Nucleus accumbens (tissue), 56 donors: Measurements from ENCODE around the gene RIMS1.

Experiments used
- DNase-seq, 56 donors: peaks; one replicate each; lab custom pipeline; 2025; lab: John Stamatoyannopoulos, UW

RIMS1 gene

DNA sequence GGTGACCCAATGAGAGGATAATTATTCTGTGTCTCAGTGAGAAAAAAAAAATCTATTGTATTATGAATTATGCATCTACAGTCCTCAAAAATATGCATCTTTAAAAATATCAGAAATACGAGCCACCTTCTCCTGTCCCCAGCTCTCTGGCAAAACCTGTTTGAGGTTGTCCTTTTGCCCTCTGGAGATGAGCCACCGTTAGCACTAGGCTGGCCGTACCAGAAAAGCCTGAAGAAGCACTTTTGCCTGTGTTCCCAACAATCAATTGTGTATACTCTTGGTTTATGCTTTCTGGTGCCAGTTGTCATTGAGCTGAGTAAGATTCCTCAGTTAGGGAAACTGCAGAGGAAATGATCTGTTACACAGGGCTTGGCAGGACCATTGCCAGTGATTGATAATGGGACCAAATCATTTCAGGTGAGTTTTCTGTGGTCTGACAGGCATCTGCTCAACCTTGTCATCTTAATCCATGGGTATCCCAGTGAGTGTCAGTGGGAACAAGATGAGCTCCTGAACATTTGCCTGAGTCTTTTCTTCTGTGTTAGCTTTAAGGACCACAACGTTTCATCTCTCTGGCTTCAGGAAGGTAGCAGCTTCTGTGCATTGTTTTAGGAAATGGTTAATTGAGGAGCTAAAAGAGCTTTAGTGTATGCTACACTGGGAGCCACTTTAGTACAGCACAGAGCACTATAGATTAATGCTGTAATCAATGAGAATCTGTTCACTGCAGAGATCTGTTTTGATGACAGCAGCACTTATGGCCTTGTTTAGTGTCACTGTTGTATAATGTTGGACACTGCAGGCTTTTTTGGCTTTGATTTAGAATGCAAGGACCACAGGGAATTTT lies 330.1 kb downstream of the RIMS1 start:
- no peak for DNase-seq

DNA sequence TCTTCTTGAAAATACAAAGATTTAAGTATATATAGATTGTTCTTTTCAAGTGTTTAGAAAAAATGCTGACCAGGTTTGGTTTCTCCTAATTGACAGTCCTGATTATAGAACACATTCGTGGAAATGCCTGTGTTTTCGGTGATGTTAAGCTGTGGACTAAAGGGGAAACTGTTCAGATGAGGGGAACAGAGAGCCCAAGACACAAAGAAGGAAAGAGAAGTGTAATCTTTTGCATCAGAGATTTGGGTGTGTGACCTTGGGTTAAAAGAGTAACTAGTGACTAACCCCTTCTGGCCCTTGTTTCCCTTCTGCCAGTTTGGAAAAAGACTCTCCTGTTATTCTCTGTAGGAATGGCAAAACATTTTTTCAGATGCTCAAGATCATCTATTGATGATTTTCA lies 331.3 kb downstream of the RIMS1 start:
- DNase-seq, result no peak

DNA sequence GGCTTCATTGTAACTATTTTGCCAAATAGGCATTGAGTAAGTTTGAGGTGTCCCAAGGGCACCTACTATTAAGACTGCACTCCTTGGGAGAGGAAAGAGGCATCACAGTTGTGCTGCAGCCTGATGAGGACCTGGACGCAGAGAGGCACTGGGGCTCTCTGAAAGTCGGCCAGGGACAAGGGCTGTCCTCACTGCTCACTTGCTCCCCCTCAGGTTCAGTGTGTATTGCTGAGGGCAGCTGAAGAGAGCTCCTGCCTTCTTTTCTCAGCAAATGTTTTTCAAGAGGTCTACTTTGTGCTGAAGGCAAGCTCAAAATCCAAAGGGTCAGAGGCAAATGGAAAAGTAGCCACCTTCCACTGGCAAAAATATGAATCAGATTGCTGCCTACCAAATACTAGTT lies 331.8 kb downstream of the RIMS1 start:
- peak in 6 of 56 donors; percentile 0 to 21 (median 4) for DNase-seq

DNA sequence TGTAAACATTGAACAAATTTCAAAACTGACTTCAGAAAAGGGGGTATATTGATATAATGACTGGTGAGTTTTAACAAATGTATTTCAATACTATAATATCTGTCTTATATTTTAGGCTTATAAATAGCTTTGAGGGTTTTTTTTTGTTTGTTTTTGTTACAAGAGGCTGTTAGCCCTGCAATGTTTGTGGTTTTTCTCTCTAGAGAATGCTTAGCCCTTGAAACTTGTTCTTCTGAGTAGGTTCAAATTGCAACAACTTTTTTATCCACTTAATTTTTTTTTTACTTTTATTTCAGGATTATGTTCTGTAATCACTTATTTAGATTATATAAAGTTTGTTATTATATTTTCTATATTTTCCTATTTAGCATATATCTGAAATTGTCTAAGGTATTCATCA lies 333.2 kb downstream of the RIMS1 start:
- no peak for DNase-seq

DNA sequence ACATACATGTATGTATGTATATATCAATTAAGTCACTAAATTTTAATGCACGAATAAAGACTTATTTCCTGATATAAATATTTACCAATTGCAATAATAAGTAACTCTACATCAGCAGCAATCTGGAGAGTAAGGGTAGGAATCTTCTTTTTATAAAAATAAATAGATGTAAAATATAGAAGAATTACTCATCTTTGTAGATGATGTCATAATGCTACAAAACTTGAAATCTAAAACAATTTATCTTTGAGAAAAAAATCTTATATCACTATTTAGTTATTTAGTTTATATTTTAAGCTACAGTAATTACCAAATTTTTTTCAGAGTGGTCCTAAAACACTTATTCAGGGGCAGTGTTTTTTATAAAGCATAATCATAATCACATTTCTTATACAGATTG lies 351.7 kb downstream of the RIMS1 start:
- DNase-seq, result no peak

DNA sequence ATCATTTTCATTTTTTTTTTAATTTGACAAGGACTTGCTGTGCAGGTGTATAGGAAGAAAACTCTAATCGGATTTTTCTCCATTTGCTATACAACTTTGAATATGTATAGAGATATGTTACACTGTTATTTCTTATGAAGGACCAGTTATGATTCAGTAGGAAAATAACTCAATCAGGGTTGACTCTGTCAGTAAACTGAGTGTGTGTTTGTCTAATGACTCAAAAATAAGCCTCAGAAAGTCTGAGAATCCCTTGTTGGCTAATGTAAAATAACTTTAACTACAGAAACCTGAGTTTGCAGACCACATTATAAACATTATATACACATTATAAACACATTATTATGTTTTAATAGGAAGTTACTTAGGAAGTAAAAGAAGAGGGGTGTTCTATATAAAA lies 352.6 kb downstream of the RIMS1 start:
- no peak for DNase-seq

DNA sequence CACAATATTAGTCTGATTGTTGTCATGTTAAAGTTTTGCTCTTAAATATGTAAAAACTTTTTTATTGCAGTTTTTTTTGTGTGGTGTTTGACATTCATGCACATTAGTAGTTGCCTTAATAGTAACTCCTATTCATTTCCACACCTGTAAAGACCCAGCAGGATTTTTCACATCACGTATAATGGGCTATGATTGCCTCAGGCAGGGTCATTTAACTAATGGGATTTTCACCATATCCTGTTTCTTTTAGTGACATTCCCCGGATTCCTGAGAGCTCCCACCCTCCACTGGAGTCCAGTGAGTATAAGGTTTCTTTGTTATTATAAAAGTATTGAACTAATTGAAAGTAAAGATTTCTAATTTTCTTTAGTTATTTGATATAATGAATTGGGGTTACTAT lies 359.2 kb downstream of the RIMS1 start:
- DNase-seq, result no peak

DNA sequence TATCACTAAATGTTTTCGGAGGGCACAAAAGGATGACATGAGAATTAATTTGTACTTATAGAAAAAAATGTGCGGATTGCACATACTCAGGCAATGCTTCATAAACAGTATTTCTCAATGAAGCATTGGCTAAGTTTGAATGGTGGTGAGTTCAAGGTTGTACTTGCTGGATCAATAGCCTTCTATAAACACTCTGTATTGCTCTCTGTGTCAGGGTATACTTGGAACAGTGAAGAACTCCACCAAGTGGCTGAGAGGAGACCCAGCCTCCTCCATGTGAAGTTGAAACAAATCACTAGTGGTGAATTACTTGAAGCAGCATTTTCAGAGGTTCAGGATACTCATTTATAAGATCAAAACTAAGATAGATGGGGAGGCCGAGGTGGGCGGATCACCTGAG lies 360.6 kb downstream of the RIMS1 start:
- DNase-seq, result no peak

DNA sequence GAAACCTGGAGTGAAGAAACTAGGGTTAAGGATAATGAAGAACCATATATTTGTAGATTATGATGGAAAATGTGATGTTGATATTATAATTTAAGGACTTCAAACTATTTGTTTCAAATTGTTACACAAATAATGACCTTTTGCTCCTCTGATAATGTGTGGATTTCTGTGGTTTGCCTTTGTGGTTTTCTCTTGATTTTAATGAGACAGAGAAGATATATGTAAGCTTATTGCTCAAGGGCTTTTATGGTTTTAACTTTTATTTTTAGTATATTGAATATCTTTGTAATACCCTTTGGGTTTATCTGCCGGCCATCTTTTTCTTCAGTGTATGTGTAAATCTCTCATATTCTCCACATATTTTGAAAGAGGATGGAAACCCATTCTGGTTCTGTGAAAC lies 362.3 kb downstream of the RIMS1 start:
- no peak for DNase-seq

DNA sequence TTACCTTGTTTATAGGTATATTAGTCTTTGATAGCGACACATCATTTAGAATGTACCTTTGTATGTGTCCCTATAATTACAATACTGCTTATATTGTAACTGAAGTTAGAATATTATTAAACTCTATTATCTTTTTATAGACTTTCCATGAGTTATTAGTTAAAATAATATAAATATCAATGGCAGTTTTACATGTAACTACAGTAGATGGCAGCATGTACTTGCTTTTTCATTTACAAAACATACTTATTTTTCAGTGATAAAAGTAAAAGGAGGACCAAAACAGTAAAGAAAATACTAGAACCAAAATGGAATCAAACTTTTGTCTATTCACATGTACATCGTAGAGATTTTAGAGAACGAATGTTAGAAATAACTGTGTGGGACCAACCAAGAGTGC lies 364.3 kb downstream of the RIMS1 start:
- DNase-seq, result no peak

DNA sequence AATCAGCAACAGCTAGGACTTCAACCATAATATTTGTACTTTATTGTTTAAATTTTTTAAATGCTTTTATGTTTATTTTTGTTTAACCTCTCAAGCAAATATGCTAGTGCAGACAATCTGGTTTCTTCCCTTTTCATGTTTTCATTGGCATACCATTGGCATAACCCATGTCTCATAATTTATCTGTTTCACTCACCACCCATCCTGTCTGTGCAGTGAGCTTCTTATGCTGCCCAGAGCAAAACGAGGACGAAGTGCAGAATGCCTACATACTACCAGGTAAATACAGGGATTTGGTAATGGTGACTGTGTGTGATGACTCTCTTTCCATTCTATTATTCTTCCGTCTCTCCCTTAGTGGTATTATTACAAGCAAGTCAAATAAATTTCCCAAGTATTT lies 374.1 kb downstream of the RIMS1 start:
- no peak for DNase-seq

DNA sequence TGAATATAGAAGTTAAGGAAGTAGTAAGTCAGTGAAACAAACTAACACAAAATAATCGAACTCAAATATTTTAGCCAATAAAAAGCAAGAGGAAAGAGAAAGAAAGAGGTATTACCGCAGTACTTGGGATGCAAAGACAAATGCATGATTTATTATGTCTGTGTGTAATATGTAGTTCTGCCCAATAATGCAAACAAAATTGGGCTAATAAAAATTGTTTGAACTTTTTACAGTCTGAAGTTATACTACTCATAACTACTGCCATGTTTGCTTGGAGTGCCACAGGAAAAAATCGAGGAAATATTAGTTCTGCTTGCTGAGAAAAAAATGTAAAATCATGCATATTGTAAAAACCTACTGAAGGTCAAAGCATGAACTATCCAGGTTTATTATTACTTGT lies 375.2 kb downstream of the RIMS1 start:
- no peak for DNase-seq

DNA sequence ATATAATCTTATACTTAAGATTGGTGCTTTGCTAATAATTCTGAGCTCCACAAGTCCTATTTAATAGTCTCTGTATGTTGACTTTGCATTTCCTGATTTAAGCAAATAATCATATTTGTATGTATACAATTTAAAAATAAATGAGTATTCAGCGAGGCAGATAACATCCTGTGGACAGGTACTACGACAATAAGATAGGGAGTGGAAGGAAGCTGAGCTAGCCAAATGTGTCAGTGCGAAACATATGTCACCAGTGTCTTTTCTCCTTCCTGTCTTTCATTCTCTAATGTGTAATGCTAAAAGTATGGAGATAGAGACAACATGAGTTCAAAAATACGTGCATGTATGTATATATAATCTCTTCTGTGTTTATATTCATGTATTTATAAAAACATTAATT lies 375.9 kb downstream of the RIMS1 start:
- no peak for DNase-seq

DNA sequence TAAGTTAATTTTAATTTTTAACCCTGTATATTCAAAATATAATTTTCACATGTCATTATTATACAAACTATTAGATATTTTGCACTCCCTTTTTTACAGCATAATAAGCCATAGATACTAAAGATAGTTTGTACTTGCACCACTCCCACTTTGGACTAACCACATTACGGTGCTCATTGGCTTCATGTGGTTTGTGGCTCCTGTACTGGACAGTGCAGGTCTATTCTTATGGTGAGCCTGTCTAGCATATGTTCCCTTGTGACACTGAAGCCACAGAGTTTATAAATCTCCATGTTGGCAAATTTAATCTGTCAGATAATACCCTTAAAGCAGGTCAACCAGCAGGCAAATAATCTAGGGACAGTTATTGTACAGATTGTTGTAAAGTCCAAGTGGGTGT lies 381.1 kb downstream of the RIMS1 start:
- no peak for DNase-seq

DNA sequence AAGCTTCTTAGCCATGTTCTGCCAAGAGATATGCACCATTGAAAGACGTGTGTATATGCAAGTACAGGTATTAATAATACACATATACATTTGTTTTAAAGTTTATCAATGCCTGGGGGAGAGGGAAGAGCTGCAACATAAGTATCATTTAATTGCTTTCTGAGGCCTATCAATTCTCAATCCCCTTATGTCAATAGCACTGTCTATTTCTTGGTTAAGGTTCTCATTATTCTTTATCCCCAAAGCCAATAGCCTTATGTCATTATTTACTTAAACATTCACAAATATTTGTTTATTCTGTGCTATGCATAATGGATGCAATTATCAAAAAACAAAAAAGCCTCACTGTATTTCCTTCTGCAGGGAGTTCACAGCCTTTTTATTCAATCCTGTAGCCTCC lies 385.2 kb downstream of the RIMS1 start:
- no peak for DNase-seq

DNA sequence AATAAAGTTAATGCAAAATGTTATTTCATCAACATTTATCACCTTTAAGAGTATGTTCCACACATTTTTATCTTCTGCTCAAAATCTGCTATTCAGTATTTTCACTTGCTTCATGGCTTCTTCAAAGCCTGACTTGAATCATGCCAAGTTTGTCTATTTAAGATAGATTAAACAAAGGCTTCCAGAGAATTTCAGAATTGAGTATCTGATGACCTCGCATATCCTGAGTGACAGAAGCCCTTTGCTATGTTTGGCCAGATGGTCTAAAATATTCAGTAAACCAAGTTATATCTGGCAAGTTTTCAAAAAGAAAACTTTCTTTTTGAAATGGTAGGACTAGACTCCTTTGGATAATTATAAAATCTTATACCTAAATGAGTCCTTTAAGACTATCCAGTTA lies 386.6 kb downstream of the RIMS1 start:
- no peak for DNase-seq

DNA sequence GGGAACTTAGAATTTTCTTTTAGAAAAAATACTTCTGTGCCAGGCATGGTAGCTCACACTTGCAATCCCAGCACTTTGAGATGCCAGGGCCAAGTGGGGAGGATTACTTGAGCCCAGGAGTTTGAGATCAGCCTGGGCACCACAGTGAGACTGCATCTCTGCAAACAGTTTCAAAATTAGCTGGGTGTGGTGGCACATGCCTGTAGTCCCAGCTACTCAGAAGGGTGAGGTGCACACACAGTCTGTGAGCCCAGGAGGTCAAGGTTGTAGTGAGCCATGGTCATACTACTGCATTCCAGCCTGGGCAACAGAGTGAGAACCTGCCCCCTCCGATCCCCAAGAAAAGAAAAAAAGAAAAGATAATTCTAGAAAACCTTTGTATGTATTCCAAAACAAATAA lies 389.5 kb downstream of the RIMS1 start:
- no peak for DNase-seq

DNA sequence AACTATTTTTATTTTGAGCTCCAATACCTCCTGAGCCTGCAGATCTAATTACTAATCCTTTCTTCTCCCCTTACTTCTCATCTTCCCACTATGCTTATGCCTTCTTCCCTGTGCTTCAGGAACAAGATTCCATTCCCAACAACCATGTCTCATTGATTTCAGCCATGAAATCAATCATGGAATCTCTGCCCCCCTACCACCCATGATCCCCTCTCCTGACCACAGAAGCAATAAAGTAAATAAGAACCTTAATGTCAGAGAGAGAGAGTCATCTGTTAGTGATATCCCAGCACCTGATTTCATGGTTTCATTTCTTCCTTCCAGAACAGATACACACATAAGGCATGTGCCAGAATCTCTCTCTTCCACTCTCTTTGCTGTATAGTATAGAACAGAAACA lies 395.9 kb downstream of the RIMS1 start:
- no peak for DNase-seq

DNA sequence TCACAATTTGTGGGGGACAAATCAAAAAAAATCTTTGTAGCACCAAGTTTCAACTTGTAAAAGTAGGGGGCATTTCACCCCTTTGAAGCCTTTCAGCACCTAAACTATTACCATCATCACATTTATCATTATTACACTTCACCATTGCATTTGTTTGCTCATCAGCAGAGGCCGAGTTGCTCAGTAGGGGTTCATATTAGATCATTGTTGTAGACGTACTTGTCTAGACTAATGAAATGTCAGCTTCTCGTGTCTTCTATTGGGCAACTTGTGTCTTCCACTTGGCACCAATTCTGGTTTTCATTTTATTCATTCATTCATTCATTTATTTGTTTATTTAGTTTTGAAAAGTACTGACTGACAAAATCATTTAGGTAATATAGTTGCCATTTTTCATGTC lies 397.2 kb downstream of the RIMS1 start:
- no peak for DNase-seq

DNA sequence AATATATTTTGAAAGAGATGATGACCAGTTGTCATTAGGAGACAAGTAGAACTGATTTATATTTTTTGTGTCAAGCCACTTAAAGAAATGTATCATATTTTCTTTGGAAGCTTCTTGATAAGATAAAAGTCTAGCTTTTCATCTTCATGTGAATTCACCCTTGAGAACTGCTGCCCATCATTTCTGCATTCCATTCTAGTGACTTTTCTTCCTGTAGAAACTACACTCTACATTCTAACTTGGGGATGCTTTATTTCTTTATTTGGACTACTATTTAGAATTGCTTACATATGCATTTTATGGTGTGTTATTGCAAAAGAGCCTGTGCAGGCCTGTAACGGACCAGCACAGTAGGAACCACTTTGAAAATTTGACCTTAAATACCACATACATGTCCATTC lies 400.6 kb downstream of the RIMS1 start:
- DNase-seq, result no peak

DNA sequence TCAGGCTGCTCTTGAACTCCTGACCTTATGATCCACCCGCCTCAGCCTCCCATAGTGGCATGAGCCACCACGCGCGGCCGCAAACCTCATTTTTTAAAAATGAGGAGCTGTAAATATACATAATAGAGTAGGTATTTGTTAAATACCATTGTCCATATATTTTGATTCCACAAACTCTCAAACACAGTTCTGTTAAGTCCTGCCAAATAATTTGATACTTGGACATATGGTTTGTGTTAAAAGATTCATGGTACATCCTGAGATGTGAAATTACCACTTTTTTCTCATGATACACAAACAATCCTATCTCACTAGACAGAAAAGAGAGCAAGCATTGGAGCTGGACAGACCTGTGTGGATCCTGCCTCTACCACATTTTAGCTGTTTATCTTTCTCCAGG lies 401.5 kb downstream of the RIMS1 start:
- no peak for DNase-seq

DNA sequence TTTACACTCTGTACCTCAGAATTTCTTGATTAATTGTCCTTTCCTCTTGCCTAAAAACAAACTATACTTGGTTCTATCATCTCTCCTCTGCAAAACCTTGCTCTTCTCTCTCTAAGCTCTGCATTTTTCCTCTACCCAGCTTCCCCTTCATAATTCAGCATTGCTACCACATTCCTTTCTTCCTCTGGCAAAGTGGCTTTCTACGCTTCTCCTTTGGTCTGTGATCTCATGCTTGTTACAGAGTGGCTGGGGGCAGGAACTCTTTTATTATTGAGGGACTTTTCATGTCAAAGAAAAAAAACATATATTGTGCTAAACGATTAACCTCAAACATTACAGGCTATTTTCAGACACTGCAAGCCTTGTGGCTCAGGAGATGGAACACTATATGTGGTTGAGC lies 402.2 kb downstream of the RIMS1 start:
- no peak for DNase-seq

DNA sequence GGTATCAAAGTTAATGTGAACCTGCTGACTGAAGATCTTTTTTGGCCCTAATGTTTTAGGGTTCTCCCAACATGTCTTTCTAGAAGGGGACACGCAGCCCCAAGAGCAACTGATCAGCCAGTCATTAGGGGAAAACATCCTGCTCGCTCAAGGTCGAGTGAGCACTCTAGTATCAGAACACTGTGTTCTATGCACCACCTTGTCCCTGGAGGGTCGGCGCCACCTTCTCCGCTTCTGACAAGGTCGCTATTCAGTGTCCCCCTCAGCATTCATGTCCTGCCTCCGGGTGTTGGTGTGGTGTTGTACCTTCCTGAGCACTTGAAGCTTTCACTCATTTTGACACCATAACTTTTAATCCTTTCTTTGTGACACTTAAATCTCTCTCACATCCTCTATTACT lies 404.3 kb downstream of the RIMS1 start:
- no peak for DNase-seq
